ENCODE results near the gene SETD1B.

SETD1B gene

GRCh38 chr12:121806546-121807423, 3.0 kb downstream of the SETD1B start:
- DNase-seq (ENCODE audit: insufficient read length, low spot score) (no peak), FAIRE-seq (no peak)

DNA sequence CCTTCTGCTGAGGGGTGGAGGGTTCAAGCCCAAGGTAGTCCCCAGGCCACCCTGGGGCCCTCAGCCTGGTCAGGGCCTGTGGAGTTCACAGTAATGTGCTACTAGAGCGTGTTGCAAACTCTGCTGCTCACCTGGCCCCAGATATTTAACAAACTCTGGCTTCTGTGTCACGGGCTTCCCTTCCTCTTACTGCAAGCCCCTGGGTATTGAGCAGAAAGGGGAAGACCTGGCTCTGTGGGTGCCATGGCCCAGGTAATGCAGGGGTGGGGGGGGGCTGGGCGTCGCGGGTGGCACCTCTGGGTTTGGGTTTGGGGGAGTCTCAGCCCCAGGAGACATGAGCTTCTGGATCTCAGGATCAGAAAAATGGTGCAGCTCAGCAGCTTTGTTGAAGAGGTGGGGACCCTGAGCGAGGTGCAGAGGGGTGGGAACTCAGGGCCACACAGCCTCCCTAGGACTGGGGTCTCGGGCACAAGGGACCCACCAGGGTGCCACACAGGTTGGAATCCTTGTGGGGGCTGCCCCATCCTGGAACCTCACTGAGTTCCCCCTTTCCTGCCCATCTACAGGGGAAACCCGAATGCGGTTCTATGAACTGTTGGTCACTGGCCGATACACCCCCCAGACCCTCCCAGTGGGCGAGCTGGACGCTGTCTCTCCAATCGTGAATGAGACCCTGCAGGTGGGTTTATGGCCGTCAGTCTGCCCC, 4.0 kb downstream of the SETD1B start:
- FAIRE-seq (no peak), DNase-seq (ENCODE audit: insufficient read length, low spot score) (no peak)

- FAIRE-seq = no peak
- DNase-seq (ENCODE audit: insufficient read length, low spot score) = no peak
These were observed 4.8 kb downstream of the SETD1B start for GRCh38 chr12:121808623-121809022.

GRCh38 chr12:121809712-121810116, 5.9 kb downstream of the SETD1B start:
- FAIRE-seq (no peak), DNase-seq (ENCODE audit: insufficient read length, low spot score) (no peak)

DNA sequence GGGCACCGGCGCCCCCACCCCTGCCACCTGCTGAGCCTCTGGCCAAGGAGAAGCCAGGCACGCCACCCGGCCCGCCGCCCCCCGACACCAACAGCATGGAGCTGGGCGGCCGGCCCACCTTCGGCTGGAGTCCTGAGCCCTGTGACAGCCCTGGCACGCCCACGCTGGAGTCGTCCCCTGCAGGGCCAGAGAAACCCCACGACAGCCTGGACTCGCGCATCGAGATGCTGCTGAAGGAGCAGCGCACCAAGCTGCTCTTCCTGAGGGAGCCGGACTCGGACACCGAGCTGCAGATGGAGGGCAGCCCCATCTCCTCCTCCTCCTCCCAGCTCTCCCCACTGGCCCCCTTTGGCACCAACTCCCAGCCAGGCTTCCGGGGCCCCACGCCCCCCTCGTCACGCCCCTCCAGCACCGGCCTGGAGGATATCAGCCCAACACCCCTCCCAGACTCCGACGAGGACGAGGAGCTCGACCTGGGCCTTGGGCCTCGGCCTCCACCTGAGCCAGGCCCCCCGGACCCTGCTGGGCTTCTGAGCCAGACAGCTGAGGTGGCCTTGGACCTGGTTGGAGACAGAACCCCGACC, 6.5 kb downstream of the SETD1B start:
- no peak for FAIRE-seq
- DNase-seq (ENCODE audit: insufficient read length, low spot score) = no peak

DNA sequence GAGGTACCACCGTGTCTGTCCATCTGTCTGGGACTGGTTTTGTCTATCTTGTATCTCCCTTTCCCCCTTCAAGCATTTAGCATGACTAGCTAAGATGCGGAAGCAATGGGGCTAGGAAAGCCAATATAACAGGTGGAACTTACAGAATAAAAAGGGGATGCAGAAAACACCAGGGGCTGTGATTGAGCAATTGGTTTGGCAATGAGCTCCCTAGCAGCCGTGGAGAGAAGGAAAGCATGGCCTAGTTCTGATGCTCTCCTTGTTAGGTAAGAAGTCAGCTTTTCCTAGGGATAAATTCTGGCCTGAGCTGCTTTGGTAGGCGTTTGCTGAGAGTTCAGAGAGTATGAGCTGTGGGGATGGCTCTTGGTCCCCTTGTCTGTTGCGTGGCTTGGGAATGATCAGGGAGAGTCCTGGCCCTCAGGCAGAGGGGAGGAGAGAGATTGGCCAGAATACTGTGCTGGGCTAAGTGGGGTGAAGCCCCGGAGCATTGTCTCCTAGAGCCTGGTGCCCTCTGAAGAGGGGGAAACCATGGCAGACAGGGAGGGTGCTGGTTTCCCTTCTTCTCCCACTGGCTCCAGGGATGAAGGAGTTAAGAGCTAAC, 7.1 kb downstream of the SETD1B start:
- no peak for DNase-seq (ENCODE audit: insufficient read length, low spot score)
- no peak for FAIRE-seq

DNA sequence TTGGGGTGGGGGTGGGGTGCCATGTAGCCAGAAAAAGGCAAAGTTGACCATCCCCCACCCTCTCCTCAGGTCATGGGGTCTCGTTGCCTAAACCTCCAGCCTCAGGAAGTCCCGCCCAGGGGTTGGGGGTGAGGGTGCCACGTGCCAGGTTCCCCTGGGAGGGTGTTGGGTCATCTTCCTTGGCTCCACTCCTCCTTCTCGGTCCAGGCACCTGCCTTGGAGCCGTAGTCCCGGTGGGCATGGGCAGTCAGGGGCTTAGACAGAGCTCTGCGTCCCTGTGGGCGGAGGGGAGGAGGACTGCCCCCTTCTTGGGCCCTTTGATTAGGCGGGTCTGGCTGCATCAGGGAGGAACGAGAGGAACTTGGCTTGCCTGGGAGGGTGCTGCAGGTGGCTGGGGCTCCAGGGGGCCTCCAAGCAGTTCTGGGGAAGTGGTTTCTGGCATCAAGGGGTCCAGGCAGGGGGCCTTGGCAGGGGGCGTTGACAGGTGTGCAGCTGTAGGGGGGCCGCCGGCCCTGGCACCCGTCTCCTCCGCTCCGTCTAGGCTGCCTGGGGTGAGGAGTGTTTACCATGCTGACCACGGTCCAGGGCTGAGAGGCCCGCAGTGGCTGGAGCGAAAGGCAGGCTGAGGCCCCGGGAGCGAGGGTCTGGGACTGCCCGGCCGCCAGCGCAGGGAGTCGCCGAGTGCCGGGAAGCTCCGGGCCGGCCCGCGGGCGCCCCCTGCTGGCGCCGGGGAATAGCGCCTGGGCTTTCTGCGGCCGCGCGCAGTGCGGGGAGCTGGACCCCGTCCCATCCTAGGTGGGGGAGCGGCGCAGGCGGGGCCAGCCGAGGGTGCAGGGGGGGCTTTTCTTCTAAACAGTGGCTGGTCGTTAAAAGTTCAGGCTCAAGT, 7.9 kb downstream of the SETD1B start:
- FAIRE-seq = no peak
- DNase-seq (ENCODE audit: insufficient read length, low spot score) = peak; percentile 80

DNA sequence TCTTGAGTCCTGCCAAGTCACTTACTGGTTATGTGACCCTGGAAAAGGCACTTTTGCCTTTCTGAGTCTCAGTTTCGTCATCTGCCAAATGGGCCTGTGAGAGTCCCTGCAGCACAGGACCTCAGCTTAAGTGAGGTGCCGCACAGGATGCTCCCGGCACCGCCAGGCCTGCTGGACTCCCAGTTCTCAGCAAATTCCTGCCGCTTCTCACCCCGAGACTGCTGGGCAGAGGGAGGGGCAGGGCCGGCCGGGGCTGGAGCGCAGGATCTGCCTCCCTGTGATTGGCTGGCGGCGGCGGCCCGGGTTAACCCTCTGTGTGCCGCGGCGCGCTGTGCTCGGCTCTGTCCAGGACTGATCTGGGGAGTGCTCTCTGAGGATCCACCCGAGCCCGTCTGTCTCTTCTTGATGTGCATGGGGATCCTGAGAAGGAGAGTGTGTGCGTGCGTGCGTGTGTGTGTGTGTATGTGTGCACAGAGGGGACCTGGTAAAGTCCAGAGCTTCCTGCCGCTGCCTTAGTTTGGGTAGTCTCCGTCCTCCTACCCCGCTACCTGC, 8.6 kb downstream of the SETD1B start:
- no peak for DNase-seq (ENCODE audit: insufficient read length, low spot score)

GRCh38 chr12:121812921-121813896, 9.4 kb downstream of the SETD1B start:
- FAIRE-seq (no peak), DNase-seq (ENCODE audit: insufficient read length, low spot score) (no peak)

More for the DNA sequence above, 8.6 kb downstream of the SETD1B start:
- FAIRE-seq = no peak

DNA sequence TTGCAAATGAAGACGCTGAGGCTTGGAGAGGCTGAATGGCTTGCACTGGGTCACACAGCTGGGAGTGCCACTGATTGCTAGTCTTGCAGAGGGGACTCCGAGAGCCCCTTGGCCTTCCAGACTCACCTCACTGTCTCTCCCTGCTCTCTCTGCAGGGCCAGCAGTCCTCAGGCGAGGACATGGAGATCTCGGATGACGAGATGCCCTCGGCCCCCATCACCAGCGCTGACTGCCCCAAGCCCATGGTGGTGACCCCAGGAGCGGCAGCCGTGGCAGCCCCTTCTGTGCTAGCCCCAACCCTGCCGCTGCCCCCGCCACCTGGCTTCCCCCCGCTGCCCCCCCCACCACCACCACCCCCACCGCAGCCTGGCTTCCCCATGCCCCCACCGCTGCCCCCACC, 10.1 kb downstream of the SETD1B start:
- FAIRE-seq (no peak), DNase-seq (ENCODE audit: insufficient read length, low spot score) (no peak)

DNA sequence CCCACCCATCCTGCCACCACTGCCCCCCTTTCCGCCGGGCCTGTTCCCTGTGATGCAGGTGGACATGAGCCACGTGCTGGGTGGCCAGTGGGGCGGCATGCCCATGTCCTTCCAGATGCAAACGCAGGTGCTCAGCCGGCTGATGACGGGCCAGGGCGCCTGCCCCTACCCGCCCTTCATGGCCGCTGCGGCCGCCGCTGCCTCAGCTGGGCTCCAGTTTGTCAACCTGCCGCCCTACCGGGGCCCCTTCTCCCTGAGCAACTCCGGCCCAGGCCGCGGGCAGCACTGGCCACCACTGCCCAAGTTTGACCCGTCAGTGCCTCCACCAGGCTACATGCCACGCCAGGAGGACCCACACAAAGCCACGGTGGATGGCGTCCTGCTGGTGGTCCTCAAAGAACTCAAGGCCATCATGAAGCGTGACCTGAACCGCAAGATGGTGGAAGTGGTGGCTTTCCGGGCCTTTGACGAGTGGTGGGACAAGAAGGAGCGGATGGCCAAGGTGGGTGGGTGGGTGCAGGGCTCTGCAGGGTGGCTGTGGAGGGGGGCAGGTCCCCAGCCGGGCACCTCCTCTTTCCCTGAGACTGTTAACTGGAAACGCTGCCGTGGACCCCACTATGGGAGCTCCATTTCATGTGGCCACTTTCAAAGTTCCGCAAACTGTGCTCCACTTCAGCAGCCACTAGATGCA, 10.8 kb downstream of the SETD1B start:
- DNase-seq (ENCODE audit: insufficient read length, low spot score) = no peak
- no peak for FAIRE-seq

DNA sequence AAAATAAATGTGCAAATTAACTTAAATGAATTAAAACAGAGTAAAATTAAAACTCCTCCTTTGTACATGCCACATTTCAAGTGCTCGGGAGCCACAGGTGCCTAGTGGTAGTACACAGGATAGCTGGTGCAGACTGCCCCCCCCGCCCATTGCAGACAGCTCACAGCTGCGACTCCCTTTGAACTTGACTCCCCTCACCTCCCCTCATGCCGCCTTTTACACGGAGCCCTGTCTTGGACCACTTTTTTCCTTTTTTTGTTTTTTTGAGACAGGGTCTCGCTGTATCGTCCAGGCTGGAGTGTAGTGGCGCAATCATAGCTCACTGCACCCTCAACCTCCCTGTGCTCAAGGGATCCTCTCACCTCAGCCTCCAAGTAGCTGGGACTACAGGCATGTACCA, 11.5 kb downstream of the SETD1B start:
- DNase-seq (ENCODE audit: insufficient read length, low spot score) (no peak), FAIRE-seq (no peak)

DNA sequence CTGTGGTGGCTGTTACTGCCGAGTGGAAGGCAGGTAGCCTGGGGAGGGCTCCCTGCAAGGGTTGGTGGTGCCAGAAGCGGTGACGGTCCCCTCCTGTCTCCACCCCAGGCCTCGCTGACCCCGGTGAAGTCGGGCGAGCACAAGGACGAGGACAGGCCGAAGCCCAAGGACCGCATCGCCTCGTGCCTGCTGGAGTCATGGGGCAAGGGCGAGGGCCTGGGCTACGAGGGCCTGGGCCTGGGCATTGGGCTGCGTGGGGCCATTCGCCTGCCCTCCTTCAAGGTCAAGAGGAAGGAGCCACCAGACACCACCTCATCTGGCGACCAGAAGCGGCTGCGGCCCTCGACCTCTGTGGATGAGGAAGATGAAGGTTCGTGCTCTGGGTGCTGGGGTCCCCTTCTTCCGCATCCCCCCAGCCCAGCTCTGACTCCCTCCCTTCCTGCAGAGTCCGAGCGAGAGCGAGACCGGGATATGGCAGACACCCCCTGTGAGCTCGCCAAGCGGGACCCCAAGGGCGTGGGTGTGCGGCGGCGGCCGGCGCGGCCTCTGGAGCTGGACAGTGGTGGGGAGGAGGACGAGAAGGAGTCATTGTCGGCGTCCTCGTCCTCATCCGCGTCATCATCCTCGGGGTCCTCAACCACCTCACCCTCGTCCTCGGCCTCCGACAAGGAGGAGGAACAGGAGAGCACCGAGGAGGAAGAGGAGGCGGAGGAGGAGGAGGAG, 13.3 kb downstream of the SETD1B start:
- no peak for FAIRE-seq

DNA sequence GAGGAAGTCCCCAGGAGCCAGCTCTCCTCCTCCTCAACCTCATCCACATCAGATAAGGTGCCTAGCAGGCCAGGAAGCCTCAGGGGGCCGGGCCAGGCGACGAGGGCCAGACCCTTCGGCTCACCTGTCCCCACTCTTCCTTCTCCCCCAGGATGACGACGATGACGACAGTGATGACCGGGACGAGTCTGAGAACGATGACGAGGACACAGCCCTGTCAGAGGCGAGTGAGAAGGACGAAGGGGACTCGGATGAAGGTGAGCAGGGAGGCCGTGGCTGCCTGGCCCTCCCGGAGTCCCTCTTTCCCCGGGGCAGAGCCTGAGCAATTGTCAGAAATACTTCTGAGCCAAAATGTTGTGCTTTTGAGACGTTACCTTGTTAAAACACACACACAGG, 13.8 kb downstream of the SETD1B start:
- FAIRE-seq = no peak
- DNase-seq (ENCODE audit: insufficient read length, low spot score) = no peak

More for the DNA sequence above, 13.3 kb downstream of the SETD1B start:
- DNase-seq (ENCODE audit: insufficient read length, low spot score) = no peak

DNA sequence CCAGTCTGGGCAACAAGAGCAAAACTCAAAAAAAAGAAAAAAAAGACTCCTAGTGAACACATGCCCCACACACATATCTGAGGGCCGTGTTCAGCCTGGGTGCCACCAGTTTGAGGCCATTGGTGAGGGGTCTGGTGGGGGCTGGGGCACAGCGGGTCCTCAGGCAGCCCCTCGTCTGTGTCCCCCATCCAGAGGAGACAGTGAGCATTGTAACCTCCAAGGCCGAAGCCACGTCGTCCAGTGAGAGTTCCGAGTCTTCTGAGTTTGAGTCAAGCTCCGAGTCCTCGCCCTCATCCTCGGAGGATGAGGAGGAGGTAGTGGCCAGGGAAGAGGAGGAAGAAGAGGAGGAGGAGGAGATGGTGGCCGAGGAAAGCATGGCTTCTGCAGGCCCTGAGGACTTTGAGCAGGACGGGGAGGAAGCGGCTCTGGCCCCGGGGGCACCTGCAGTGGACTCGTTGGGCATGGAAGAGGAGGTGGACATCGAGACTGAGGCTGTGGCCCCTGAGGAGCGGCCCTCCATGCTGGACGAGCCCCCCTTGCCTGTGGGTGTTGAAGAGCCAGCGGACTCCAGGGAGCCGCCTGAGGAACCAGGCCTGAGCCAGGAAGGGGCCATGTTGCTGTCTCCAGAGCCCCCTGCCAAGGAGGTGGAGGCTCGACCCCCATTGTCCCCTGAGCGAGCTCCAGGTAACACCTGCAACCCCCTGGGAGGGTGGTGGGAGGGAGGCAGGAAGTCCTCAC, 15.6 kb downstream of the SETD1B start:
- FAIRE-seq = no peak
- no peak for DNase-seq (ENCODE audit: insufficient read length, low spot score)

DNA sequence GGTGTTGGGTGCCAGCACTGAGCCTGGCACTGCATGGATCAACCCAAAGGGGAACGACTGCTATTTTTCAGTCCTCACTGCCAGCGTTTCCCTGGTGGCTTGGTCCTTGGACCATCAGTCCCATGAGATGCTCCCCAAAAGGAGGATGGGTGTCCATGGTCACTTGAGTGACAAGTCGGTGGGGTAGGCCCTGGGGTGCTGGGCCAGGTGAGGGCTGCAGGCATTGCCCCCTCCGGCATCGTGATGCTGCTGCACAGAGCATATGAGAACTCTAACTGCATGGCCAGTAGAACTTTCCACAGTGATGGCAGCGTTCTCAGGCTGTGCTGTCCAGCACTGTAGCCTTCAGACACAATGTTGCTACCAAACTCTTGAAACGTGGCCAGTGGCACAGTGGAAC, 16.2 kb downstream of the SETD1B start:
- FAIRE-seq (no peak), DNase-seq (ENCODE audit: insufficient read length, low spot score) (no peak)
